Upper lobe of left lung (tissue), 6 donors: ENCODE data around the gene WDR37. TPM values are rescaled to one million over a fixed set of nuclear protein-coding genes. Genes with fewer than 3 reads are reported as not detected.

Experiments
- ATAC-seq, 2 donors: fragments of 200-7000 bp; cut with Tn5 transposase; one replicate each; pipeline ENCODE4 v1.9.1; 2022; ENCODE audit warnings: mild to moderate bottlenecking in 2 of 2, moderate library complexity in 2 of 2; ENCODE audit not compliant: low FRiP score in 2 of 2
- DNase-seq, 2 donors: peaks; one replicate each; pipeline ENCODE4 v3.0.0-alpha.2; 2019 to 2020
- H3K27ac ChIP-seq, 4 donors: fragments of 200-600 bp; sonication (generic); one replicate each; pipeline ENCODE4 v1.5.1; 2016 to 2019
- H3K27me3 ChIP-seq, 4 donors: fragments of 200-600 bp; sonication (generic); one replicate each; pipeline ENCODE4 v1.5.1; 2017 to 2019
- H3K36me3 ChIP-seq, 4 donors: fragments of 200-600 bp; sonication (generic); one replicate each; pipeline ENCODE4 v1.5.1; 2016 to 2019
- H3K4me1 ChIP-seq, 4 donors: fragments of 200-600 bp; sonication (generic); one replicate each; pipeline ENCODE4 v1.5.1; 2018 to 2019
- H3K4me3 ChIP-seq, 4 donors: fragments of 200-600 bp; sonication (generic); one replicate each; pipeline ENCODE4 v1.5.1; 2017 to 2019; ENCODE audit warnings: mild to moderate bottlenecking in 2 of 4, moderate library complexity in 1 of 4
- H3K9me3 ChIP-seq, 4 donors: fragments of 200-600 bp; sonication (generic); one replicate each; pipeline ENCODE4 v1.5.1; 2018 to 2019
- CTCF ChIP-seq, 6 experiments: fragments of 450-650 bp in 4 of 6; fragments of 200-600 bp in 2 of 6; sonication (generic) in 2 of 6; IDR thresholded peaks; one replicate each; pipeline ENCODE4 v1.5.1; 2016 to 2019; ENCODE audit warnings: antibody characterized with exemption in 6 of 6
- EP300 ChIP-seq, 4 donors: sonication (generic); formaldehyde crosslinking; IDR thresholded peaks; one replicate each; pipeline ENCODE4 v1.5.1; 2017; ENCODE audit warnings: antibody characterized with exemption in 4 of 4, control low read depth in 2 of 4
- POLR2A ChIP-seq, 4 donors: fragments of 450-650 bp; IDR thresholded peaks; one replicate each; pipeline ENCODE4 v1.5.1; 2016 to 2017; ENCODE audit warnings: antibody characterized with exemption in 4 of 4, mild to moderate bottlenecking in 2 of 4
- POLR2AphosphoS5 ChIP-seq, 2 donors: sonication (generic); formaldehyde crosslinking; IDR thresholded peaks; one replicate each; pipeline ENCODE4 v1.5.1; 2017; ENCODE audit warnings: antibody characterized with exemption in 2 of 2
- WGBS, 2 donors: methylation state at CpG; one replicate each; pipeline ENCODE4 v1.1.5; 2017 to 2018; 5-methylcytosine and 5-hydroxymethylcytosine counted together
- total RNA-seq, 6 donors: library from RNA; depleted of rRNA in 4 of 6; stranded (reverse); fragments of >200 nt in 4 of 6; gene quantifications; one replicate each; pipeline versions ENCODE4 v1.1.0 to v1.2.1, GENCODE V29; 2016 to 2021
- donor health status: DM: no; HTN: no; CAD: no; lungs with moderate emphysema.
- donor health status: DM: no; HTN: yes; CAD: no; lungs with severe emphysema.

WDR37 gene
- total RNA-seq, 6 donors from 2014 or later = 18.1 to 31.4 (median 19.9) TPM

GRCh38 chr10:1100691-1101368 lies 44.6 kb downstream of the WDR37 start:
- DNase-seq = peak in 1 of 2 donors; percentile 38
- Histone ChIP-seq H3K9me3 (no peaks in the 10 kb centered on the region), H3K4me3 (no peak overlapping the region), H3K27me3 (no peaks in the 10 kb centered on the region), H3K4me1 (no peaks in the 10 kb centered on the region), H3K36me3 (peaks cover 24 to 94% (median 73%) of the 10 kb centered on the region in 4 donors), H3K27ac (no peak overlapping the region)
- ATAC-seq = no peak
- no peak for TF ChIP-seq CTCF (IDR thresholded peaks at IDR 0.05)
- no peak for TF ChIP-seq POLR2AphosphoS5 (IDR thresholded peaks at IDR 0.05)
- TF ChIP-seq EP300 (IDR thresholded peaks at IDR 0.05) = no peak
- no peak for TF ChIP-seq POLR2A (IDR thresholded peaks at IDR 0.05)
- WGBS, 2 donors = 81 to 82% methylated on average over 23 of the region's 23 CpGs

GRCh38 chr10:1101946-1102345 lies 45.8 kb downstream of the WDR37 start:
- Histone ChIP-seq H3K36me3 (peaks cover 18 to 94% (median 74%) of the 10 kb centered on the region in 4 donors), H3K27me3 (no peaks in the 10 kb centered on the region), H3K4me1 (no peaks in the 10 kb centered on the region), H3K27ac (no peak overlapping the region), H3K4me3 (no peak overlapping the region), H3K9me3 (no peaks in the 10 kb centered on the region)
- no peak for ATAC-seq
- TF ChIP-seq EP300 (IDR thresholded peaks at IDR 0.05) (no peak), POLR2AphosphoS5 (IDR thresholded peaks at IDR 0.05) (no peak), CTCF (IDR thresholded peaks at IDR 0.05) (no peak), POLR2A (IDR thresholded peaks at IDR 0.05) (no peak)
- no peak for DNase-seq
- 96 to 97% methylated on average over 37 of the region's 37 CpGs for WGBS, 2 donors

GRCh38 chr10:1102416-1102815 lies 46.2 kb downstream of the WDR37 start:
- WGBS, 2 donors = 96 to 98% methylated on average over 7 of the region's 7 CpGs
- TF ChIP-seq POLR2A (IDR thresholded peaks at IDR 0.05) (no peak), CTCF (IDR thresholded peaks at IDR 0.05) (no peak), POLR2AphosphoS5 (IDR thresholded peaks at IDR 0.05) (no peak), EP300 (IDR thresholded peaks at IDR 0.05) (no peak)

GRCh38 chr10:1102831-1103230 lies 46.6 kb downstream of the WDR37 start:
- TF ChIP-seq CTCF (IDR thresholded peaks at IDR 0.05) = no peak
- TF ChIP-seq POLR2AphosphoS5 (IDR thresholded peaks at IDR 0.05) = no peak
- no peak for TF ChIP-seq POLR2A (IDR thresholded peaks at IDR 0.05)
- TF ChIP-seq EP300 (IDR thresholded peaks at IDR 0.05) = no peak
- no peaks in the 10 kb centered on the region for H3K9me3 ChIP-seq
- H3K4me3 ChIP-seq = no peak overlapping the region
- DNase-seq = no peak
- H3K27me3 ChIP-seq = no peaks in the 10 kb centered on the region
- peaks cover 15 to 94% (median 74%) of the 10 kb centered on the region in 4 donors for H3K36me3 ChIP-seq
- WGBS, 2 donors = 96% methylated on average over 2 of the region's 2 CpGs
- no peak overlapping the region for H3K27ac ChIP-seq
- no peak for ATAC-seq
- no peaks in the 10 kb centered on the region for H3K4me1 ChIP-seq

More at GRCh38 chr10:1102416-1102815, 46.2 kb downstream of the WDR37 start:
- H3K27ac ChIP-seq = no peak overlapping the region
- peaks cover 16 to 94% (median 74%) of the 10 kb centered on the region in 4 donors for H3K36me3 ChIP-seq
- H3K27me3 ChIP-seq = no peaks in the 10 kb centered on the region
- H3K4me1 ChIP-seq = no peaks in the 10 kb centered on the region
- no peak for ATAC-seq
- H3K4me3 ChIP-seq = no peak overlapping the region
- no peaks in the 10 kb centered on the region for H3K9me3 ChIP-seq
- no peak for DNase-seq

GRCh38 chr10:1103551-1103950 lies 47.4 kb downstream of the WDR37 start:
- ATAC-seq = no peak
- WGBS, 2 donors = 95 to 99% methylated on average over 14 to 18 of the region's 18 CpGs
- Histone ChIP-seq H3K4me3 (no peak overlapping the region), H3K27ac (no peak overlapping the region), H3K9me3 (no peaks in the 10 kb centered on the region), H3K36me3 (peaks cover 15 to 94% (median 76%) of the 10 kb centered on the region in 4 donors), H3K27me3 (no peaks in the 10 kb centered on the region), H3K4me1 (no peaks in the 10 kb centered on the region)
- DNase-seq = no peak
- TF ChIP-seq POLR2A (IDR thresholded peaks at IDR 0.05) (no peak), EP300 (IDR thresholded peaks at IDR 0.05) (no peak), POLR2AphosphoS5 (IDR thresholded peaks at IDR 0.05) (no peak), CTCF (IDR thresholded peaks at IDR 0.05) (no peak)
